Keratinocyte (primary cell): ENCODE data around the gene MICAL3.

Experiments used
- EZH2 ChIP-seq: IDR thresholded peaks from one replicate; pipeline ENCODE4 v1.6.1; 2012; ENCODE audit warnings: inconsistent platforms, mild to moderate bottlenecking, low read length, moderate library complexity
- TF ChIP-seq, protein P1 (sequence below), 3 experiments: IDR thresholded peaks in 1 of 3; conservative IDR thresholded peaks in 1 of 3; optimal IDR thresholded peaks in 1 of 3; 2 replicates in 2 of 3; 3 replicates in 1 of 3; pipeline versions ENCODE3 to v1.5.1; 2011; ENCODE audit warnings: low read length in 3 of 3, mild to moderate bottlenecking in 3 of 3, moderate library complexity in 2 of 3, control low read depth in 1 of 3, inconsistent platforms in 1 of 3; ENCODE audit not compliant: insufficient read depth in 2 of 3; ENCODE audit errors: extremely low read depth in 1 of 3

GRCh38 chr22:17777005-17777716, 247.2 kb downstream of the MICAL3 start:
- no peak for TF ChIP-seq EZH2
- TF ChIP-seq, protein P1, sequence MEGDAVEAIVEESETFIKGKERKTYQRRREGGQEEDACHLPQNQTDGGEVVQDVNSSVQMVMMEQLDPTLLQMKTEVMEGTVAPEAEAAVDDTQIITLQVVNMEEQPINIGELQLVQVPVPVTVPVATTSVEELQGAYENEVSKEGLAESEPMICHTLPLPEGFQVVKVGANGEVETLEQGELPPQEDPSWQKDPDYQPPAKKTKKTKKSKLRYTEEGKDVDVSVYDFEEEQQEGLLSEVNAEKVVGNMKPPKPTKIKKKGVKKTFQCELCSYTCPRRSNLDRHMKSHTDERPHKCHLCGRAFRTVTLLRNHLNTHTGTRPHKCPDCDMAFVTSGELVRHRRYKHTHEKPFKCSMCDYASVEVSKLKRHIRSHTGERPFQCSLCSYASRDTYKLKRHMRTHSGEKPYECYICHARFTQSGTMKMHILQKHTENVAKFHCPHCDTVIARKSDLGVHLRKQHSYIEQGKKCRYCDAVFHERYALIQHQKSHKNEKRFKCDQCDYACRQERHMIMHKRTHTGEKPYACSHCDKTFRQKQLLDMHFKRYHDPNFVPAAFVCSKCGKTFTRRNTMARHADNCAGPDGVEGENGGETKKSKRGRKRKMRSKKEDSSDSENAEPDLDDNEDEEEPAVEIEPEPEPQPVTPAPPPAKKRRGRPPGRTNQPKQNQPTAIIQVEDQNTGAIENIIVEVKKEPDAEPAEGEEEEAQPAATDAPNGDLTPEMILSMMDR (optimal IDR thresholded peaks at IDR 0.05 in 1 of 3, IDR thresholded peaks at IDR 0.05 in 1 of 3, conservative IDR thresholded peaks at IDR 0.05 in 1 of 3; ENCODE audit: extremely low read depth in 1 of 3, insufficient read depth in 2 of 3, low read length in 3 of 3): no peak
